Adrenal gland (tissue), 12 donors: ENCODE measurements around the gene SAYSD1. TPM values are rescaled to one million over a fixed set of nuclear protein-coding genes. Genes with fewer than 3 reads are reported as not detected.

Source experiments
- DNase-seq, 7 donors: peaks; one replicate each; pipeline ENCODE4 v3.0.0-alpha.2; 2019 to 2020
- H3K27ac ChIP-seq, 5 donors: fragments of 200-600 bp; sonication (generic) in 4 of 5; 1 replicate in 3 of 5; 2 replicates in 2 of 5; pipeline versions ENCODE4 v1.5.1 to v1.8.0; 2016 to 2020; ENCODE audit warnings: mild to moderate bottlenecking in 1 of 5
- H3K27me3 ChIP-seq: fragments of 200-600 bp; 2 replicates; pipeline ENCODE4 v1.8.0; 2021
- H3K36me3 ChIP-seq, 2 donors: fragments of 200-600 bp; replicated peaks in 1 of 2; 1 replicate in 1 of 2; 2 replicates in 1 of 2; pipeline versions ENCODE4 v1.5.1 to v1.8.0; 2018 to 2022
- H3K4me1 ChIP-seq, 2 donors: fragments of 200-600 bp; replicated peaks in 1 of 2; 1 replicate in 1 of 2; 2 replicates in 1 of 2; pipeline versions ENCODE4 v1.5.1 to v1.8.0; 2018 to 2021
- H3K4me3 ChIP-seq, 4 donors: fragments of 200-600 bp; sonication (generic) in 3 of 4; one replicate each; pipeline ENCODE4 v1.5.1; 2016 to 2018
- H3K9me3 ChIP-seq, 3 donors: fragments of 200-600 bp; sonication (generic) in 1 of 3; replicated peaks in 1 of 3; 1 replicate in 2 of 3; 2 replicates in 1 of 3; pipeline versions ENCODE4 v1.5.1 to v1.8.0; 2016 to 2021
- CTCF ChIP-seq, 6 experiments: fragments of 450-650 bp in 4 of 6; fragments of 200-600 bp in 2 of 6; sonication (generic) in 1 of 6; IDR thresholded peaks; 1 replicate in 5 of 6; 2 replicates in 1 of 6; pipeline versions ENCODE4 v1.5.1 to v1.8.0; 2016 to 2021; ENCODE audit warnings: antibody characterized with exemption in 6 of 6, mild to moderate bottlenecking in 2 of 6, moderate library complexity in 1 of 6
- POLR2A ChIP-seq, 2 donors: fragments of 450-650 bp; IDR thresholded peaks; one replicate each; pipeline ENCODE4 v1.6.1; 2017; ENCODE audit warnings: antibody characterized with exemption in 2 of 2, mild to moderate bottlenecking in 2 of 2, moderate library complexity in 1 of 2
- WGBS, 4 donors: extraction: QIAGEN DNeasy Blood & Tissue Kit in 2 of 4; methylation state at CpG; one replicate each; pipeline versions ENCODE4 v1.1.5 to v1.1.7; 2013 to 2017; 5-methylcytosine and 5-hydroxymethylcytosine counted together
- intact Hi-C, 2 donors: fragments of 100-400 bp; cut with DNase I; formaldehyde crosslinking; loops; one replicate each; pipeline versions ENCODE4 v1.14.1 to v1.15.0; 2022 to 2023
- polyA plus RNA-seq, 3 donors: library from polyadenylated mRNA; stranded (reverse); fragments of 200-250 nt in 2 of 3; fragments of 350-450 nt in 1 of 3; fragmentation: Illumina TruSeq in 1 of 3; extraction: RNeasy Lipid Tissue Mini Kit (QIAGEN cat#74804) in 1 of 3; gene quantifications; one replicate each; pipeline ENCODE4 v1.2.3, GENCODE V29; 2013 to 2014
- total RNA-seq, 9 donors: library from RNA; depleted of rRNA in 4 of 9; stranded (reverse); fragments of >200 nt in 4 of 9; fragments of 120-200 nt in 1 of 9; fragmentation: NEBNext Ultra II Directional in 1 of 9; extraction: Animal tissue kit (Norgen Biotek cat#: 25700) in 1 of 9; gene quantifications; one replicate each; pipeline versions ENCODE4 v1.1.0 to v1.2.4, GENCODE V29; 2013 to 2023
- donor health status: healthy with polysubstance abuse.
- donor health status: Bipolar disorder and iron deficiency.
- donor health status: DM: yes; HTN: yes; CAD: no.
- donor health status: DM: no; HTN: no; CAD: no.
- donor health status: DM: no; HTN: no; CAD: no.
- donor health status: DM: yes; HTN: yes; CAD: no.

Gene SAYSD1
- total and polyA plus RNA-seq, 12 donors = 9.0 to 25.1 (median 13.1) TPM

- H3K36me3 ChIP-seq = no peaks in the 10 kb centered on the region
- H3K9me3 ChIP-seq = no peaks in the 10 kb centered on the region
- 30 to 58% (median 37%) methylated on average over 1 of the region's 1 CpG for WGBS, 4 donors
- no peak for TF ChIP-seq CTCF (IDR thresholded peaks at IDR 0.05)
- no peak for TF ChIP-seq POLR2A (IDR thresholded peaks at IDR 0.05)
- no peaks in the 10 kb centered on the region for H3K27me3 ChIP-seq
- no peak for DNase-seq
- no peak overlapping the region for H3K4me3 ChIP-seq
- intact Hi-C loops = no loop called here
- no peak overlapping the region for H3K27ac ChIP-seq
- no peaks in the 10 kb centered on the region for H3K4me1 ChIP-seq
These were observed 51.5 kb downstream of the SAYSD1 start for GRCh38 chr6:39063526-39063925.

- H3K4me3 ChIP-seq = no peak overlapping the region
- H3K9me3 ChIP-seq = no peaks in the 10 kb centered on the region
- H3K27me3 ChIP-seq = no peaks in the 10 kb centered on the region
- no peak for DNase-seq
- no peaks in the 10 kb centered on the region for H3K36me3 ChIP-seq
- WGBS, 4 donors = 52 to 70% (median 61%) methylated on average over 6 to 10 of the region's 10 CpGs
- intact Hi-C loops = no loop called here
- no peak overlapping the region for H3K27ac ChIP-seq
- H3K4me1 ChIP-seq = no peaks in the 10 kb centered on the region
- TF ChIP-seq POLR2A (IDR thresholded peaks at IDR 0.05) (no peak), CTCF (IDR thresholded peaks at IDR 0.05) (no peak)
These were observed 52.8 kb downstream of the SAYSD1 start for GRCh38 chr6:39062014-39062740.

GRCh38 chr6:39061588-39061987 lies 53.4 kb downstream of the SAYSD1 start:
- Histone ChIP-seq H3K4me3 (no peak overlapping the region), H3K9me3 (no peaks in the 10 kb centered on the region), H3K27ac (no peak overlapping the region), H3K36me3 (no peaks in the 10 kb centered on the region), H3K4me1 (no peaks in the 10 kb centered on the region), H3K27me3 (no peaks in the 10 kb centered on the region)
- 61 to 74% (median 70%) methylated on average over 2 to 3 of the region's 3 CpGs for WGBS, 4 donors
- TF ChIP-seq CTCF (IDR thresholded peaks at IDR 0.05) (no peak), POLR2A (IDR thresholded peaks at IDR 0.05) (no peak)
- DNase-seq = no peak
- intact Hi-C loops = no loop called here

- 61 to 69% (median 65%) methylated on average over 6 of the region's 6 CpGs for WGBS, 4 donors
- no peak overlapping the region for H3K27ac ChIP-seq
- intact Hi-C loops = no loop called here
These were observed 53.8 kb downstream of the SAYSD1 start for GRCh38 chr6:39061182-39061581.

More at GRCh38 chr6:39061182-39061581, 53.8 kb downstream of the SAYSD1 start:
- H3K4me3 ChIP-seq = no peak overlapping the region
- no peaks in the 10 kb centered on the region for H3K36me3 ChIP-seq
- no peak for DNase-seq
- H3K9me3 ChIP-seq = no peaks in the 10 kb centered on the region
- TF ChIP-seq POLR2A (IDR thresholded peaks at IDR 0.05) = no peak
- TF ChIP-seq CTCF (IDR thresholded peaks at IDR 0.05) = no peak
- no peaks in the 10 kb centered on the region for H3K4me1 ChIP-seq
- no peaks in the 10 kb centered on the region for H3K27me3 ChIP-seq
